Measurements from ENCODE around the gene BTNL3. TPM values are rescaled to one million over a fixed set of nuclear protein-coding genes. Genes with fewer than 3 reads are reported as not detected.

Gene BTNL3
- total and polyA plus RNA-seq, 9 of the 15 experiments (the other 6 are each of a cell fraction or from before 2014, with no cell fraction given), result 0.03 to 0.44 (median 0.04) TPM; not detected in 4

- TF ChIP-seq ZNF3 (CRISPR knock-in tag; IDR thresholded peaks at IDR 0.05) (no peak), ZNF174 (CRISPR knock-in tag; IDR thresholded peaks at IDR 0.05) (no peak), MED1 (CRISPR knock-in tag; IDR thresholded peaks at IDR 0.05; ENCODE audit: borderline replicate concordance) (no peak), CCNT2 (IDR thresholded peaks at IDR 0.05; ENCODE audit: borderline replicate concordance, extremely low read depth, insufficient read length, low read depth, low read length) (peak; percentile 28), HNRNPLL (IDR thresholded peaks at IDR 0.05; ENCODE audit: low read depth, low read length, poor library complexity, severe bottlenecking) (peak; percentile 90), E2F5 (CRISPR knock-in tag; IDR thresholded peaks at IDR 0.05) (no peak), ELF4 (CRISPR knock-in tag; IDR thresholded peaks at IDR 0.05) (no peak), CBFB (CRISPR knock-in tag; IDR thresholded peaks at IDR 0.05) (no peak), ZNF224 (CRISPR knock-in tag; IDR thresholded peaks at IDR 0.05) (no peak), ETS1 (conservative IDR thresholded peaks at IDR 0.05; ENCODE audit: control insufficient read depth, low read depth, low read length) (no peak; the same call in 1 of the 2 replicates), MCM2 (IDR thresholded peaks at IDR 0.05; ENCODE audit: low read depth) (no peak), ZNF561 (CRISPR knock-in tag; conservative IDR thresholded peaks at IDR 0.05) (no peak), GABPB1 (CRISPR knock-in tag; IDR thresholded peaks at IDR 0.05) (peak; percentile 66), ZNF830 (CRISPR knock-in tag; IDR thresholded peaks at IDR 0.05) (peak; percentile 31; the same call in 1 of the 2 replicates), ILF3 (IDR thresholded peaks at IDR 0.05; ENCODE audit: borderline replicate concordance) (no peak), SAFB (IDR thresholded peaks at IDR 0.05; ENCODE audit: borderline replicate concordance, low read depth, low read length) (peak; percentile 69), CTCF (IDR thresholded peaks at IDR 0.05 in 2 of 3, conservative IDR thresholded peaks at IDR 0.05 in 1 of 3; ENCODE audit: insufficient read depth in 2 of 3, low read depth in 1 of 3, low read length in 3 of 3) (no peak), PCBP1 (IDR thresholded peaks at IDR 0.05; ENCODE audit: low read depth, low read length, poor library complexity, severe bottlenecking) (no peak), TCF3 (CRISPR knock-in tag; IDR thresholded peaks at IDR 0.05) (no peak; the same call in 1 of the 2 replicates)
- TF ChIP-seq, protein P1, sequence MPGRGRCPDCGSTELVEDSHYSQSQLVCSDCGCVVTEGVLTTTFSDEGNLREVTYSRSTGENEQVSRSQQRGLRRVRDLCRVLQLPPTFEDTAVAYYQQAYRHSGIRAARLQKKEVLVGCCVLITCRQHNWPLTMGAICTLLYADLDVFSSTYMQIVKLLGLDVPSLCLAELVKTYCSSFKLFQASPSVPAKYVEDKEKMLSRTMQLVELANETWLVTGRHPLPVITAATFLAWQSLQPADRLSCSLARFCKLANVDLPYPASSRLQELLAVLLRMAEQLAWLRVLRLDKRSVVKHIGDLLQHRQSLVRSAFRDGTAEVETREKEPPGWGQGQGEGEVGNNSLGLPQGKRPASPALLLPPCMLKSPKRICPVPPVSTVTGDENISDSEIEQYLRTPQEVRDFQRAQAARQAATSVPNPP (IDR thresholded peaks at IDR 0.05; ENCODE audit: borderline replicate concordance, insufficient read depth, insufficient read length), result no peak
- TF ChIP-seq, protein P2, sequence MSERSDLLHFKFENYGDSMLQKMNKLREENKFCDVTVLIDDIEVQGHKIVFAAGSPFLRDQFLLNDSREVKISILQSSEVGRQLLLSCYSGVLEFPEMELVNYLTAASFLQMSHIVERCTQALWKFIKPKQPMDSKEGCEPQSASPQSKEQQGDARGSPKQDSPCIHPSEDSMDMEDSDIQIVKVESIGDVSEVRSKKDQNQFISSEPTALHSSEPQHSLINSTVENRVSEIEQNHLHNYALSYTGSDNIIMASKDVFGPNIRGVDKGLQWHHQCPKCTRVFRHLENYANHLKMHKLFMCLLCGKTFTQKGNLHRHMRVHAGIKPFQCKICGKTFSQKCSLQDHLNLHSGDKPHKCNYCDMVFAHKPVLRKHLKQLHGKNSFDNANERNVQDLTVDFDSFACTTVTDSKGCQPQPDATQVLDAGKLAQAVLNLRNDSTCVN (CRISPR knock-in tag; IDR thresholded peaks at IDR 0.05), result no peak
Observed at GRCh38 chr5:181052672-181053487, 64.2 kb downstream of the BTNL3 start (continued).
